ENCODE measurements around the gene NLRP8.

DNA sequence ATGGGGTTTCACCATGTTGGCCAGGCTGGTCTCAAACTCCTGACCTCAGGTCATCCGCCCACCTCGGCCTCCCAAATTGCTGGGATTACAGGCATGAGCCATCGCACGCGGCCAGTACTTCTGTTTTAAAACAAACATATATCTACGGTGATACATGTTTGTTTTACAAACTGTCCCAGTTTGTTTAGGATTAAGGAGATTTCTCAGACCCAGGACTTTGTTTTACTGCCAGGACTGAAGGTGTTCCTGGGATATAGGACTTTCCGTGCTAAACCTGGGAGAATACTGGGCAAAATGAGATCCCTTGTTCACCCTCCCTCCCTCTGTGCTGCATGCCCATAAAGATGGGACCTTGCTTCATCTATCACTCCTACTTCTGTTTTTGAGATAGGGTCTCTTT is 8.8 kb downstream of the NLRP8 start:
- TF ChIP-seq, protein P1, sequence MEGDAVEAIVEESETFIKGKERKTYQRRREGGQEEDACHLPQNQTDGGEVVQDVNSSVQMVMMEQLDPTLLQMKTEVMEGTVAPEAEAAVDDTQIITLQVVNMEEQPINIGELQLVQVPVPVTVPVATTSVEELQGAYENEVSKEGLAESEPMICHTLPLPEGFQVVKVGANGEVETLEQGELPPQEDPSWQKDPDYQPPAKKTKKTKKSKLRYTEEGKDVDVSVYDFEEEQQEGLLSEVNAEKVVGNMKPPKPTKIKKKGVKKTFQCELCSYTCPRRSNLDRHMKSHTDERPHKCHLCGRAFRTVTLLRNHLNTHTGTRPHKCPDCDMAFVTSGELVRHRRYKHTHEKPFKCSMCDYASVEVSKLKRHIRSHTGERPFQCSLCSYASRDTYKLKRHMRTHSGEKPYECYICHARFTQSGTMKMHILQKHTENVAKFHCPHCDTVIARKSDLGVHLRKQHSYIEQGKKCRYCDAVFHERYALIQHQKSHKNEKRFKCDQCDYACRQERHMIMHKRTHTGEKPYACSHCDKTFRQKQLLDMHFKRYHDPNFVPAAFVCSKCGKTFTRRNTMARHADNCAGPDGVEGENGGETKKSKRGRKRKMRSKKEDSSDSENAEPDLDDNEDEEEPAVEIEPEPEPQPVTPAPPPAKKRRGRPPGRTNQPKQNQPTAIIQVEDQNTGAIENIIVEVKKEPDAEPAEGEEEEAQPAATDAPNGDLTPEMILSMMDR (IDR thresholded peaks at IDR 0.05): no peak
- TF ChIP-seq GABPA (IDR thresholded peaks at IDR 0.05; ENCODE audit: low read depth) (no peak), RAD21 (IDR thresholded peaks at IDR 0.05; ENCODE audit: low read length) (no peak), MXI1 (IDR thresholded peaks at IDR 0.05; ENCODE audit: low read depth, low read length) (no peak)
- TF ChIP-seq, protein P2, sequence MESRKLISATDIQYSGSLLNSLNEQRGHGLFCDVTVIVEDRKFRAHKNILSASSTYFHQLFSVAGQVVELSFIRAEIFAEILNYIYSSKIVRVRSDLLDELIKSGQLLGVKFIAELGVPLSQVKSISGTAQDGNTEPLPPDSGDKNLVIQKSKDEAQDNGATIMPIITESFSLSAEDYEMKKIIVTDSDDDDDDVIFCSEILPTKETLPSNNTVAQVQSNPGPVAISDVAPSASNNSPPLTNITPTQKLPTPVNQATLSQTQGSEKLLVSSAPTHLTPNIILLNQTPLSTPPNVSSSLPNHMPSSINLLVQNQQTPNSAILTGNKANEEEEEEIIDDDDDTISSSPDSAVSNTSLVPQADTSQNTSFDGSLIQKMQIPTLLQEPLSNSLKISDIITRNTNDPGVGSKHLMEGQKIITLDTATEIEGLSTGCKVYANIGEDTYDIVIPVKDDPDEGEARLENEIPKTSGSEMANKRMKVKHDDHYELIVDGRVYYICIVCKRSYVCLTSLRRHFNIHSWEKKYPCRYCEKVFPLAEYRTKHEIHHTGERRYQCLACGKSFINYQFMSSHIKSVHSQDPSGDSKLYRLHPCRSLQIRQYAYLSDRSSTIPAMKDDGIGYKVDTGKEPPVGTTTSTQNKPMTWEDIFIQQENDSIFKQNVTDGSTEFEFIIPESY (IDR thresholded peaks at IDR 0.05; ENCODE audit: borderline replicate concordance, low read depth): no peak
- TF ChIP-seq, protein P3, sequence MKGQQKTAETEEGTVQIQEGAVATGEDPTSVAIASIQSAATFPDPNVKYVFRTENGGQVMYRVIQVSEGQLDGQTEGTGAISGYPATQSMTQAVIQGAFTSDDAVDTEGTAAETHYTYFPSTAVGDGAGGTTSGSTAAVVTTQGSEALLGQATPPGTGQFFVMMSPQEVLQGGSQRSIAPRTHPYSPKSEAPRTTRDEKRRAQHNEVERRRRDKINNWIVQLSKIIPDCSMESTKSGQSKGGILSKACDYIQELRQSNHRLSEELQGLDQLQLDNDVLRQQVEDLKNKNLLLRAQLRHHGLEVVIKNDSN (IDR thresholded peaks at IDR 0.05; ENCODE audit: borderline replicate concordance, low read depth): no peak
- TF ChIP-seq, protein P4, sequence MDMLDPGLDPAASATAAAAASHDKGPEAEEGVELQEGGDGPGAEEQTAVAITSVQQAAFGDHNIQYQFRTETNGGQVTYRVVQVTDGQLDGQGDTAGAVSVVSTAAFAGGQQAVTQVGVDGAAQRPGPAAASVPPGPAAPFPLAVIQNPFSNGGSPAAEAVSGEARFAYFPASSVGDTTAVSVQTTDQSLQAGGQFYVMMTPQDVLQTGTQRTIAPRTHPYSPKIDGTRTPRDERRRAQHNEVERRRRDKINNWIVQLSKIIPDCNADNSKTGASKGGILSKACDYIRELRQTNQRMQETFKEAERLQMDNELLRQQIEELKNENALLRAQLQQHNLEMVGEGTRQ (IDR thresholded peaks at IDR 0.05; ENCODE audit: borderline replicate concordance, low read depth, low read length): no peak
